WTC11 (cell line): ENCODE measurements around the gene HOXA10. TPM values are rescaled to one million over a fixed set of nuclear protein-coding genes. Genes with fewer than 3 reads are reported as not detected.
A peak's percentile ranks its signal among the peaks of the same experiment; 100 is the strongest.

Experiments used
- ATAC-seq: fragments of 200-7000 bp; cut with Tn5 transposase; 2 replicates; pipeline ENCODE4 v1.10.0; 2021; ENCODE audit warnings: mild to moderate bottlenecking, moderate library complexity
- CTCF ChIA-PET: fragments of 300-600 bp; sonication (Branson Sonifier 250); formaldehyde crosslinking; loops from one replicate; lab custom pipeline; 2021; ENCODE audit warnings: antibody characterized with exemption; lab: Charles Lee
- POLR2A ChIA-PET: fragments of 350-600 bp; sonication (Branson Sonifier 250); formaldehyde crosslinking; loops from one replicate; lab custom pipeline; 2021; ENCODE audit warnings: antibody characterized with exemption; lab: Charles Lee
- DNase-seq: peaks from one replicate; pipeline ENCODE4 v3.0.0; 2021; ENCODE audit warnings: low spot score
- H3K27ac Mint-ChIP-seq: 2 replicates; pipeline ENCODE4 v1.8.0; 2021; ENCODE audit warnings: mixed read lengths
- H3K27me3 Mint-ChIP-seq: 2 replicates; pipeline ENCODE4 v1.8.0; 2021; ENCODE audit warnings: low read depth, mild to moderate bottlenecking, moderate library complexity, mixed read lengths
- H3K36me3 Mint-ChIP-seq: 2 replicates; pipeline ENCODE4 v1.8.0; 2021; ENCODE audit warnings: mixed read lengths
- H3K4me1 Mint-ChIP-seq: 2 replicates; pipeline ENCODE4 v1.8.0; 2022; ENCODE audit warnings: mixed read lengths
- H3K4me3 Mint-ChIP-seq: 2 replicates; pipeline ENCODE4 v1.8.0; 2021; ENCODE audit warnings: mild to moderate bottlenecking, moderate library complexity, mixed read lengths
- H3K9me3 Mint-ChIP-seq: 2 replicates; pipeline ENCODE4 v1.8.0; 2021; ENCODE audit warnings: mixed read lengths
- AR ChIP-seq: fragments of 250-450 bp; sonication (Bioruptor Pico); IDR thresholded peaks from 2 replicates; pipeline ENCODE4 v1.9.0; 2021; ENCODE audit warnings: mild to moderate bottlenecking
- CBFB ChIP-seq: sonication (generic); formaldehyde crosslinking; IDR thresholded peaks from 2 replicates; pipeline ENCODE4 v1.8.1; 2022; ENCODE audit warnings: mild to moderate bottlenecking, low read depth, missing genetic modification reagents
- ESRRA ChIP-seq: sonication (generic); formaldehyde crosslinking; IDR thresholded peaks from 2 replicates; pipeline ENCODE4 v1.8.1; 2022; ENCODE audit warnings: mild to moderate bottlenecking, missing genetic modification reagents, borderline replicate concordance
- GABPB1 ChIP-seq: sonication (generic); formaldehyde crosslinking; IDR thresholded peaks from 2 replicates; pipeline ENCODE4 v1.8.1; 2023; ENCODE audit warnings: mild to moderate bottlenecking, missing genetic modification reagents
- GRHL2 ChIP-seq: fragments of 250-450 bp; sonication (Bioruptor Pico); IDR thresholded peaks from 2 replicates; pipeline ENCODE4 v1.8.0; 2022; ENCODE audit warnings: mild to moderate bottlenecking, moderate library complexity; ENCODE audit not compliant: insufficient replicate concordance, severe bottlenecking
- GTF2I ChIP-seq: fragments of 250-450 bp; sonication (Bioruptor Pico); conservative IDR thresholded peaks from 2 replicates; pipeline ENCODE4 v1.4.0; 2021; ENCODE audit warnings: mild to moderate bottlenecking
- NR1H2 ChIP-seq: sonication (generic); formaldehyde crosslinking; IDR thresholded peaks from 2 replicates; pipeline ENCODE4 v1.9.0; 2021; ENCODE audit warnings: mild to moderate bottlenecking, moderate library complexity, missing genetic modification reagents
- NR2C2 ChIP-seq: sonication (generic); formaldehyde crosslinking; IDR thresholded peaks from 2 replicates; pipeline ENCODE4 v1.8.0; 2022; ENCODE audit warnings: mild to moderate bottlenecking, missing genetic modification reagents
- PRDM15 ChIP-seq: sonication (generic); formaldehyde crosslinking; IDR thresholded peaks from 2 replicates; pipeline ENCODE4 v1.8.0; 2022; ENCODE audit warnings: missing genetic modification reagents
- RELA ChIP-seq: sonication (generic); formaldehyde crosslinking; IDR thresholded peaks from 2 replicates; pipeline ENCODE4 v1.8.1; 2022; ENCODE audit warnings: missing genetic modification reagents, mild to moderate bottlenecking, borderline replicate concordance
- SMAD4 ChIP-seq: sonication (generic); formaldehyde crosslinking; IDR thresholded peaks from 2 replicates; pipeline ENCODE4 v1.8.0; 2022; ENCODE audit warnings: mild to moderate bottlenecking, missing genetic modification reagents
- SOX15 ChIP-seq: fragments of 250-450 bp; sonication (Bioruptor Pico); IDR thresholded peaks from 2 replicates; pipeline ENCODE4 v1.9.0; 2021; ENCODE audit warnings: mild to moderate bottlenecking
- TEAD4 ChIP-seq: sonication (generic); formaldehyde crosslinking; IDR thresholded peaks from 2 replicates; pipeline ENCODE4 v1.8.0; 2022; ENCODE audit warnings: mild to moderate bottlenecking, missing genetic modification reagents
- ZBTB21 ChIP-seq: sonication (generic); formaldehyde crosslinking; IDR thresholded peaks from 2 replicates; pipeline ENCODE4 v1.8.1; 2023; ENCODE audit warnings: mild to moderate bottlenecking, missing genetic modification reagents, borderline replicate concordance
- ZMAT4 ChIP-seq: fragments of 250-450 bp; sonication (Bioruptor Pico); IDR thresholded peaks from 2 replicates; pipeline ENCODE4 v1.9.0; 2021; ENCODE audit warnings: mild to moderate bottlenecking
- ZNF138 ChIP-seq: sonication (generic); formaldehyde crosslinking; conservative IDR thresholded peaks from 2 replicates; pipeline ENCODE4 v1.8.1; 2022; ENCODE audit warnings: mild to moderate bottlenecking, moderate library complexity, missing genetic modification reagents
- ZNF425 ChIP-seq: fragments of 250-450 bp; sonication (Bioruptor Pico); conservative IDR thresholded peaks from 2 replicates; pipeline ENCODE4 v1.9.0; 2021; ENCODE audit warnings: mild to moderate bottlenecking
- total RNA-seq: library from RNA; stranded (reverse); gene quantifications from 3 replicates; pipeline ENCODE4 v1.2.3, GENCODE V29; 2021
- TF ChIP-seq, protein P1 (sequence below): sonication (generic); formaldehyde crosslinking; IDR thresholded peaks from 2 replicates; pipeline ENCODE4 v1.8.0; 2023; ENCODE audit warnings: missing genetic modification reagents, mild to moderate bottlenecking, borderline replicate concordance
- TF ChIP-seq, protein P2 (sequence below): sonication (generic); formaldehyde crosslinking; IDR thresholded peaks from 2 replicates; pipeline ENCODE4 v1.8.0; 2022; ENCODE audit warnings: mild to moderate bottlenecking, missing genetic modification reagents

HOXA10 gene
- total RNA-seq, 1 experiment from 2014 or later = 0.07 TPM

GRCh38 chr7:27205325-27206280 lies 31.5 kb upstream of the HOXA10 start:
- H3K9me3 Mint-ChIP-seq = no peaks in the 10 kb centered on the region
- H3K36me3 Mint-ChIP-seq = no peaks in the 10 kb centered on the region
- no peak for ATAC-seq
- H3K27ac Mint-ChIP-seq = no peak overlapping the region
- peaks cover 100% of the 10 kb centered on the region for H3K27me3 Mint-ChIP-seq
- H3K4me3 Mint-ChIP-seq = peak overlapping the region; percentile 41
- peaks cover 30% of the 10 kb centered on the region for H3K4me1 Mint-ChIP-seq
- ChIA-PET CTCF (interaction anchor here (1.0 to 2.4 kb wide), 5 partner anchors 10 to 400 kb away, joined by 3 to 12 read pairs (median 4); no protein-coding TSS in a partner anchor), POLR2A (interaction anchor here (0.8 kb wide), 1 partner anchor 30 kb away, joined by 3 read pairs; no protein-coding TSS in a partner anchor)
- no peak for TF ChIP-seq ZNF425
- no peak for TF ChIP-seq TEAD4 (CRISPR knock-in tag)
- no peak for TF ChIP-seq ZBTB21
- TF ChIP-seq NR2C2 = no peak
- no peak for TF ChIP-seq ESRRA (CRISPR knock-in tag)
- TF ChIP-seq, protein P1, sequence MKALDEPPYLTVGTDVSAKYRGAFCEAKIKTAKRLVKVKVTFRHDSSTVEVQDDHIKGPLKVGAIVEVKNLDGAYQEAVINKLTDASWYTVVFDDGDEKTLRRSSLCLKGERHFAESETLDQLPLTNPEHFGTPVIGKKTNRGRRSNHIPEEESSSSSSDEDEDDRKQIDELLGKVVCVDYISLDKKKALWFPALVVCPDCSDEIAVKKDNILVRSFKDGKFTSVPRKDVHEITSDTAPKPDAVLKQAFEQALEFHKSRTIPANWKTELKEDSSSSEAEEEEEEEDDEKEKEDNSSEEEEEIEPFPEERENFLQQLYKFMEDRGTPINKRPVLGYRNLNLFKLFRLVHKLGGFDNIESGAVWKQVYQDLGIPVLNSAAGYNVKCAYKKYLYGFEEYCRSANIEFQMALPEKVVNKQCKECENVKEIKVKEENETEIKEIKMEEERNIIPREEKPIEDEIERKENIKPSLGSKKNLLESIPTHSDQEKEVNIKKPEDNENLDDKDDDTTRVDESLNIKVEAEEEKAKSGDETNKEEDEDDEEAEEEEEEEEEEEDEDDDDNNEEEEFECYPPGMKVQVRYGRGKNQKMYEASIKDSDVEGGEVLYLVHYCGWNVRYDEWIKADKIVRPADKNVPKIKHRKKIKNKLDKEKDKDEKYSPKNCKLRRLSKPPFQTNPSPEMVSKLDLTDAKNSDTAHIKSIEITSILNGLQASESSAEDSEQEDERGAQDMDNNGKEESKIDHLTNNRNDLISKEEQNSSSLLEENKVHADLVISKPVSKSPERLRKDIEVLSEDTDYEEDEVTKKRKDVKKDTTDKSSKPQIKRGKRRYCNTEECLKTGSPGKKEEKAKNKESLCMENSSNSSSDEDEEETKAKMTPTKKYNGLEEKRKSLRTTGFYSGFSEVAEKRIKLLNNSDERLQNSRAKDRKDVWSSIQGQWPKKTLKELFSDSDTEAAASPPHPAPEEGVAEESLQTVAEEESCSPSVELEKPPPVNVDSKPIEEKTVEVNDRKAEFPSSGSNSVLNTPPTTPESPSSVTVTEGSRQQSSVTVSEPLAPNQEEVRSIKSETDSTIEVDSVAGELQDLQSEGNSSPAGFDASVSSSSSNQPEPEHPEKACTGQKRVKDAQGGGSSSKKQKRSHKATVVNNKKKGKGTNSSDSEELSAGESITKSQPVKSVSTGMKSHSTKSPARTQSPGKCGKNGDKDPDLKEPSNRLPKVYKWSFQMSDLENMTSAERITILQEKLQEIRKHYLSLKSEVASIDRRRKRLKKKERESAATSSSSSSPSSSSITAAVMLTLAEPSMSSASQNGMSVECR (CRISPR knock-in tag) = no peak
- no peak for TF ChIP-seq GRHL2 (CRISPR knock-in tag)
- no peak for TF ChIP-seq ZMAT4 (CRISPR knock-in tag)
- TF ChIP-seq PRDM15 = no peak
- no peak for TF ChIP-seq ZNF138 (CRISPR knock-in tag)
- TF ChIP-seq, protein P2, sequence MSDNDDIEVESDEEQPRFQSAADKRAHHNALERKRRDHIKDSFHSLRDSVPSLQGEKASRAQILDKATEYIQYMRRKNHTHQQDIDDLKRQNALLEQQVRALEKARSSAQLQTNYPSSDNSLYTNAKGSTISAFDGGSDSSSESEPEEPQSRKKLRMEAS = no peak
- no peak for TF ChIP-seq NR1H2
- no peak for TF ChIP-seq RELA
- TF ChIP-seq CBFB (CRISPR knock-in tag) = no peak
- TF ChIP-seq AR (CRISPR knock-in tag) = no peak
- TF ChIP-seq GABPB1 (CRISPR knock-in tag) = no peak
- no peak for TF ChIP-seq SMAD4 (CRISPR knock-in tag)
- no peak for TF ChIP-seq GTF2I
- no peak for TF ChIP-seq SOX15 (CRISPR knock-in tag)
- no peak for DNase-seq
